ENCODE measurements around the gene FGD3. TPM values are rescaled to one million over a fixed set of nuclear protein-coding genes. Genes with fewer than 3 reads are reported as not detected.

The FGD3 gene
- total and polyA plus RNA-seq, 9 of the 15 experiments (the other 6 are each of a cell fraction or from before 2014, with no cell fraction given), result 0.07 to 1.3 (median 0.29) TPM

DNA sequence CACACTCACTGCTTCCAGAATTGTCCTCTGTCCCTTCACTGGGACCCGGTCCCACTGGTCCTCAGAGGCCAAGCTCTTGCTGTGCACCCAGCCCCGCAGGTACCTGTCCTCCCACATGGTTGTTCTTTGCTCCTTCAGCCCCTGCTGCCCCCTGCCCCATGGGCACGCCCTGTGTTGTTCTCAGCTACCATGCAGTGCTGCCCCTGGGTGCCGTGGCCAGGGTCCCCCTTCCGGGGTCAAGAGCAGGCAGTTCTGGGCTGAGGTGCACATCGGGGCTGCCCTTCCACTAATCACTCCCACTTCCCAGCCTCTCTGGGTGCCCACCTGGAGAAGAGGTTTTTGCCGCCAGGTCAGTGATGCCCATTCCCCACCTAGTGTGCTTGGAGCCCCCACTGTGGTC, 79.3 kb downstream of the FGD3 start:
- intact Hi-C loops (cut with micrococcal nuclease), result no loop called here
- in situ Hi-C loops (cut with MboI), result no loop called here
- no peak overlapping the region for H2AFZ ChIP-seq (ENCODE audit: low read depth, low read length)
- ChIA-PET POLR2A (no interaction called here), CTCF (ENCODE audit: low intra/inter-chr PET ratio) (no interaction called here)
- BruUV-seq (replicated peaks), result no TSS peak
- no peak overlapping the region for H3K27ac ChIP-seq (ENCODE audit: extremely low read depth, low read depth, low read length)
- no peak for DNase-seq (ENCODE audit: extremely low read depth in 1 of 4, low spot score in 3 of 4)
- H3K36me3 ChIP-seq (ENCODE audit: control insufficient read depth, insufficient read depth, low read length), result no peaks in the 10 kb centered on the region
- H4K20me1 ChIP-seq (replicated peaks; ENCODE audit: control insufficient read depth, insufficient read depth, low read length), result peaks cover 8% of the 10 kb centered on the region; the same call in 1 of the 2 replicates
- peaks cover 19 to 69% of the 10 kb centered on the region in 2 experiments; a peak in 4 of 5 replicates for H3K27me3 ChIP-seq (ENCODE audit: control insufficient read depth in 2 of 2, insufficient read depth in 2 of 2, low read length in 2 of 2)
- no peaks in the 10 kb centered on the region for H3K9me3 ChIP-seq (replicated peaks; ENCODE audit: control insufficient read depth, insufficient read depth, low read depth, low read length)
- H3K9me1 ChIP-seq (ENCODE audit: control insufficient read depth, insufficient read depth, low read length), result peaks cover 5% of the 10 kb centered on the region
- TF ChIP-seq GABPA (tag; conservative IDR thresholded peaks at IDR 0.05; ENCODE audit: low read depth), result no peak
- TF ChIP-seq, protein P1, sequence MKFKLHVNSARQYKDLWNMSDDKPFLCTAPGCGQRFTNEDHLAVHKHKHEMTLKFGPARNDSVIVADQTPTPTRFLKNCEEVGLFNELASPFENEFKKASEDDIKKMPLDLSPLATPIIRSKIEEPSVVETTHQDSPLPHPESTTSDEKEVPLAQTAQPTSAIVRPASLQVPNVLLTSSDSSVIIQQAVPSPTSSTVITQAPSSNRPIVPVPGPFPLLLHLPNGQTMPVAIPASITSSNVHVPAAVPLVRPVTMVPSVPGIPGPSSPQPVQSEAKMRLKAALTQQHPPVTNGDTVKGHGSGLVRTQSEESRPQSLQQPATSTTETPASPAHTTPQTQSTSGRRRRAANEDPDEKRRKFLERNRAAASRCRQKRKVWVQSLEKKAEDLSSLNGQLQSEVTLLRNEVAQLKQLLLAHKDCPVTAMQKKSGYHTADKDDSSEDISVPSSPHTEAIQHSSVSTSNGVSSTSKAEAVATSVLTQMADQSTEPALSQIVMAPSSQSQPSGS (CRISPR knock-in tag; IDR thresholded peaks at IDR 0.05), result no peak
- TF ChIP-seq HEY1 (CRISPR knock-in tag; IDR thresholded peaks at IDR 0.05; ENCODE audit: borderline replicate concordance), result no peak
- no peak for TF ChIP-seq MYBL2 (IDR thresholded peaks at IDR 0.05; ENCODE audit: low read depth)
- TF ChIP-seq MYBL2 (CRISPR knock-in tag; IDR thresholded peaks at IDR 0.05; ENCODE audit: borderline replicate concordance), result no peak
- TF ChIP-seq, protein P2, sequence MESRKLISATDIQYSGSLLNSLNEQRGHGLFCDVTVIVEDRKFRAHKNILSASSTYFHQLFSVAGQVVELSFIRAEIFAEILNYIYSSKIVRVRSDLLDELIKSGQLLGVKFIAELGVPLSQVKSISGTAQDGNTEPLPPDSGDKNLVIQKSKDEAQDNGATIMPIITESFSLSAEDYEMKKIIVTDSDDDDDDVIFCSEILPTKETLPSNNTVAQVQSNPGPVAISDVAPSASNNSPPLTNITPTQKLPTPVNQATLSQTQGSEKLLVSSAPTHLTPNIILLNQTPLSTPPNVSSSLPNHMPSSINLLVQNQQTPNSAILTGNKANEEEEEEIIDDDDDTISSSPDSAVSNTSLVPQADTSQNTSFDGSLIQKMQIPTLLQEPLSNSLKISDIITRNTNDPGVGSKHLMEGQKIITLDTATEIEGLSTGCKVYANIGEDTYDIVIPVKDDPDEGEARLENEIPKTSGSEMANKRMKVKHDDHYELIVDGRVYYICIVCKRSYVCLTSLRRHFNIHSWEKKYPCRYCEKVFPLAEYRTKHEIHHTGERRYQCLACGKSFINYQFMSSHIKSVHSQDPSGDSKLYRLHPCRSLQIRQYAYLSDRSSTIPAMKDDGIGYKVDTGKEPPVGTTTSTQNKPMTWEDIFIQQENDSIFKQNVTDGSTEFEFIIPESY (CRISPR knock-in tag; IDR thresholded peaks at IDR 0.05), result no peak
- no peak for TF ChIP-seq ZNF589 (CRISPR knock-in tag; IDR thresholded peaks at IDR 0.05; ENCODE audit: low read depth)
- no peak for TF ChIP-seq ZNF41 (CRISPR knock-in tag; conservative IDR thresholded peaks at IDR 0.05)
- TF ChIP-seq ZNF436 (CRISPR knock-in tag; IDR thresholded peaks at IDR 0.05), result no peak
- H3K9ac ChIP-seq (ENCODE audit: insufficient read depth in 1 of 2, low read depth in 2 of 2, low read length in 2 of 2), result no peak overlapping the region
- ATAC-seq, result no peak
- 12% methylated on average over 7 of the region's 7 CpGs for WGBS (ENCODE audit: insufficient coverage, low coverage, missing lambda C conversion rate)
- H3K4me2 ChIP-seq (ENCODE audit: insufficient read depth, low read length), result no peak overlapping the region
- no peak overlapping the region for H3K4me3 ChIP-seq
- FAIRE-seq, result no peak
- no peaks in the 10 kb centered on the region for H3K79me2 ChIP-seq (ENCODE audit: control insufficient read depth, insufficient read depth, low read length)
- no peaks in the 10 kb centered on the region for H3K4me1 ChIP-seq (replicated peaks in 1 of 2; ENCODE audit: control insufficient read depth in 2 of 2, insufficient read depth in 2 of 2, low read length in 2 of 2)

Data from K562 (cell line).